Kidney (tissue), 14 donors: ENCODE data around the gene LEFTY1. TPM values are rescaled to one million over a fixed set of nuclear protein-coding genes. Genes with fewer than 3 reads are reported as not detected.

ENCODE experiments used
- DNase-seq, 5 donors: peaks; one replicate each; pipeline ENCODE4 v3.0.0-alpha.2; 2013 to 2020
- FAIRE-seq: peaks from 2 replicates; lab custom pipeline; 2012; peaks lifted over from hg19 to GRCh38; lab: Jason Lieb, UNC
- H3K27ac ChIP-seq, 2 donors: one replicate each; pipeline ENCODE4 v1.7.0; 2013; ENCODE audit warnings: low read depth in 2 of 2, low read length in 2 of 2, inconsistent platforms in 1 of 2
- H3K27me3 ChIP-seq: one replicate; pipeline ENCODE4 v1.7.1; 2013; ENCODE audit warnings: low read length, inconsistent platforms; ENCODE audit not compliant: control insufficient read depth, insufficient read depth
- H3K36me3 ChIP-seq, 3 donors: one replicate each; pipeline versions ENCODE4 v1.7.0 to v1.7.1; 2013; ENCODE audit warnings: low read length in 3 of 3, control low read depth in 1 of 3, inconsistent platforms in 1 of 3; ENCODE audit not compliant: insufficient read depth in 3 of 3, control insufficient read depth in 2 of 3
- H3K4me1 ChIP-seq, 3 donors: one replicate each; pipeline versions ENCODE4 v1.7.0 to v1.7.1; 2013; ENCODE audit warnings: low read length in 3 of 3, inconsistent platforms in 1 of 3, low read depth in 1 of 3; ENCODE audit not compliant: control insufficient read depth in 2 of 3, insufficient read depth in 2 of 3
- H3K4me3 ChIP-seq, 3 donors: one replicate each; pipeline versions ENCODE4 v1.7.0 to v1.8.1; 2013; ENCODE audit warnings: low read length in 3 of 3, control low read depth in 1 of 3, inconsistent platforms in 1 of 3
- H3K9ac ChIP-seq, 3 donors: one replicate each; pipeline versions ENCODE4 v1.7.0 to v1.7.1; 2013; ENCODE audit warnings: low read length in 3 of 3, control low read depth in 1 of 3, inconsistent platforms in 1 of 3
- H3K9me3 ChIP-seq, 3 donors: one replicate each; pipeline versions ENCODE4 v1.7.0 to v1.7.1; 2013; ENCODE audit warnings: low read length in 3 of 3, control low read depth in 1 of 3, inconsistent platforms in 1 of 3; ENCODE audit not compliant: control insufficient read depth in 2 of 3, insufficient read depth in 1 of 3
- CTCF ChIP-seq: IDR thresholded peaks from 3 replicates; pipeline ENCODE4 v1.5.1; 2012; ENCODE audit warnings: mild to moderate bottlenecking, moderate library complexity, borderline replicate concordance; ENCODE audit not compliant: insufficient read depth; ENCODE audit errors: extremely low read depth
- intact Hi-C: fragments of 100-400 bp; cut with DNase I; formaldehyde crosslinking; loops from one replicate; pipeline ENCODE4 v1.11.1; 2022
- polyA plus RNA-seq: library from polyadenylated mRNA; stranded (reverse); fragments of 350-450 nt; fragmentation: Illumina TruSeq; extraction: RNeasy Lipid Tissue Mini Kit (QIAGEN cat#74804); gene quantifications from one replicate; pipeline ENCODE4 v1.2.3, GENCODE V29; 2014; ENCODE audit warnings: low read depth, low replicate concordance; ENCODE audit not compliant: insufficient read depth
- total RNA-seq: library from RNA; stranded (reverse); fragmentation: NEBNext Ultra II Directional; extraction: Animal tissue kit (Norgen Biotek cat#: 25700); gene quantifications from one replicate; pipeline ENCODE4 v1.2.1, GENCODE V29; 2021
- donor health status: control.
- donor health status: control.
- donor health status: control.
- donor health status: control.
- donor health status: control.
- donor health status: DM: yes; HTN: yes; CAD: no.
- donor health status: Normal renal cell carcinoma (clear cell type).

The LEFTY1 gene
- total and polyA plus RNA-seq, 2 donors from 2014 or later, result 0.41 to 8.6 TPM

GRCh38 chr1:225848030-225848955, 40.7 kb downstream of the LEFTY1 start:
- FAIRE-seq (no peak), DNase-seq (peak in 4 of 5 donors; percentile 53 to 76 (median 66))
- Histone ChIP-seq H3K4me3 (no peak overlapping the region), H3K9ac (no peak overlapping the region), H3K27me3 (no peaks in the 10 kb centered on the region), H3K27ac (no peak overlapping the region), H3K9me3 (no peaks in the 10 kb centered on the region), H3K4me1 (peaks cover 0 to 4% (median 0%) of the 10 kb centered on the region in 3 donors), H3K36me3 (peaks cover 2 to 40% (median 13%) of the 10 kb centered on the region in 3 donors)
- TF ChIP-seq CTCF, result no peak
- intact Hi-C loops, result no loop called here

GRCh38 chr1:225847610-225848009, 41.3 kb downstream of the LEFTY1 start:
- Histone ChIP-seq H3K36me3 (peaks cover 2 to 39% (median 11%) of the 10 kb centered on the region in 3 donors), H3K9me3 (no peaks in the 10 kb centered on the region), H3K27me3 (no peaks in the 10 kb centered on the region), H3K9ac (no peak overlapping the region), H3K4me1 (peaks cover 0 to 3% (median 0%) of the 10 kb centered on the region in 3 donors), H3K27ac (no peak overlapping the region), H3K4me3 (no peak overlapping the region)
- TF ChIP-seq CTCF, result no peak
- DNase-seq, result peak in 1 of 5 donors; percentile 30
- intact Hi-C loops, result no loop called here
- no peak for FAIRE-seq

GRCh38 chr1:225846331-225847310, 42.3 kb downstream of the LEFTY1 start:
- Histone ChIP-seq H3K36me3 (peaks cover 0 to 33% (median 8%) of the 10 kb centered on the region in 3 donors), H3K27me3 (no peaks in the 10 kb centered on the region), H3K9ac (no peak overlapping the region), H3K9me3 (no peaks in the 10 kb centered on the region), H3K27ac (no peak overlapping the region), H3K4me1 (no peaks in the 10 kb centered on the region), H3K4me3 (no peak overlapping the region)
- no peak for TF ChIP-seq CTCF
- no peak for FAIRE-seq
- peak in 1 of 5 donors; percentile 46 for DNase-seq
- intact Hi-C loops, result no loop called here
